OCI-LY1 (cell line): ENCODE results near the gene KCNJ14.

Source experiments
- EZH2 ChIP-seq: fragments of 200-600 bp; sonication (generic), shearing (Covaris generic); IDR thresholded peaks from 2 replicates; pipeline ENCODE4 v1.8.0; 2017; ENCODE audit warnings: borderline replicate concordance, mixed run types, mild to moderate bottlenecking, antibody characterized with exemption, low read length, moderate library complexity, mixed read lengths
- TF ChIP-seq, protein P1 (sequence below): fragments of 200-600 bp; sonication (generic), shearing (Covaris generic); IDR thresholded peaks from 2 replicates; pipeline ENCODE4 v1.5.1; 2017; ENCODE audit warnings: mild to moderate bottlenecking, antibody characterized with exemption, low read length, moderate library complexity, mixed read lengths

DNA sequence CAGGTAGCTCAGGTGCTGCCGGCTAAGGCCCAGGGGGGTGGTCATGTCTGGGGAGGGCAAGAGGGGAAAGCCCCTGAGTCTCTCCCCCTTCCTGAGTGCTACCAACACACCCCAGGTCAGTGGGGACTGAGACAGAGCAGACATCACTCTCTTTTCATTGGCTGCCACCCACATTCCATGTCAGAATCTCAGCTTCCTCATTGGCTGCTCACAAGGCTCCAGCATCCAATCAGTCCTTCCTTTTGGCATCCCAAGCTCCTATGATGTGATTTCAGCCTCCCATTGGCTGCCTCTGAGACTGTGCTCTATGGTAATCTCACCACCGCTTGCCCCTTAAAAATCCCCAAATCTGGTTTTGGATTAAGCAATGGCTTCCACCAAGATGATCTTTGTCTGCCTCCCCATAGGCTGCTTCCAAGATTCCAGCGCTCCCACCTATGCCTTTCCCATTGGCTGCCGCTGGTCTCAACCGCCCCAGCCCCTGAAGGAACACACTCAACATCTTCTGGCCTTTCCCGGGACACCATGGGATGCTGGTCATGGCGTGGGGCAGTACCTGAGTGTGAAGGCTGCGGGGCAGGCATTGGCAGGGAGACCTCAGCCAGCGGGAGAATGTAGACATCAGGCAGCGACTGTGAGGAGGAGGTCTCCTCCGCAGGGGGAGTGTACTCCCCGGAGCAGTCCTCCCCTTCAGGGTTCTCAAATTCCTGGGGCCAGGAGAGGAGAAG, 54.3 kb downstream of the KCNJ14 start:
- TF ChIP-seq, protein P1, sequence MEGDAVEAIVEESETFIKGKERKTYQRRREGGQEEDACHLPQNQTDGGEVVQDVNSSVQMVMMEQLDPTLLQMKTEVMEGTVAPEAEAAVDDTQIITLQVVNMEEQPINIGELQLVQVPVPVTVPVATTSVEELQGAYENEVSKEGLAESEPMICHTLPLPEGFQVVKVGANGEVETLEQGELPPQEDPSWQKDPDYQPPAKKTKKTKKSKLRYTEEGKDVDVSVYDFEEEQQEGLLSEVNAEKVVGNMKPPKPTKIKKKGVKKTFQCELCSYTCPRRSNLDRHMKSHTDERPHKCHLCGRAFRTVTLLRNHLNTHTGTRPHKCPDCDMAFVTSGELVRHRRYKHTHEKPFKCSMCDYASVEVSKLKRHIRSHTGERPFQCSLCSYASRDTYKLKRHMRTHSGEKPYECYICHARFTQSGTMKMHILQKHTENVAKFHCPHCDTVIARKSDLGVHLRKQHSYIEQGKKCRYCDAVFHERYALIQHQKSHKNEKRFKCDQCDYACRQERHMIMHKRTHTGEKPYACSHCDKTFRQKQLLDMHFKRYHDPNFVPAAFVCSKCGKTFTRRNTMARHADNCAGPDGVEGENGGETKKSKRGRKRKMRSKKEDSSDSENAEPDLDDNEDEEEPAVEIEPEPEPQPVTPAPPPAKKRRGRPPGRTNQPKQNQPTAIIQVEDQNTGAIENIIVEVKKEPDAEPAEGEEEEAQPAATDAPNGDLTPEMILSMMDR: no peak
- no peak for TF ChIP-seq EZH2
